Immature natural killer cell (primary cell): Measurements from ENCODE around the gene GEMIN5. TPM values are rescaled to one million over a fixed set of nuclear protein-coding genes. Genes with fewer than 3 reads are reported as not detected.

Source experiments
- DNase-seq, 3 donors: peaks; one replicate each; pipeline ENCODE4 v3.0.0; 2022; ENCODE audit warnings: mixed read lengths in 1 of 3
- H3K27ac Mint-ChIP-seq, 6 donors: one replicate each; pipeline ENCODE4 v1.8.0; 2020; ENCODE audit warnings: mixed read lengths in 6 of 6, mild to moderate bottlenecking in 5 of 6, inconsistent platforms in 4 of 6, moderate library complexity in 3 of 6
- H3K27me3 Mint-ChIP-seq, 3 donors: one replicate each; pipeline ENCODE4 v1.8.0; 2020 to 2021; ENCODE audit warnings: low read depth in 3 of 3, mild to moderate bottlenecking in 3 of 3, mixed read lengths in 3 of 3, moderate library complexity in 3 of 3, inconsistent platforms in 1 of 3
- H3K36me3 Mint-ChIP-seq, 3 donors: one replicate each; pipeline ENCODE4 v1.8.0; 2020; ENCODE audit warnings: mixed read lengths in 3 of 3, inconsistent platforms in 2 of 3, mild to moderate bottlenecking in 2 of 3
- H3K4me1 Mint-ChIP-seq, 2 donors: one replicate each; pipeline ENCODE4 v1.8.0; 2020; ENCODE audit warnings: inconsistent platforms in 2 of 2, mild to moderate bottlenecking in 2 of 2, mixed read lengths in 2 of 2, moderate library complexity in 1 of 2
- H3K4me3 Mint-ChIP-seq, 5 donors: one replicate each; pipeline ENCODE4 v1.8.0; 2020; ENCODE audit warnings: mild to moderate bottlenecking in 5 of 5, mixed read lengths in 5 of 5, inconsistent platforms in 3 of 5, moderate library complexity in 3 of 5
- H3K9me3 Mint-ChIP-seq, 6 donors: one replicate each; pipeline ENCODE4 v1.8.0; 2020; ENCODE audit warnings: mild to moderate bottlenecking in 6 of 6, mixed read lengths in 6 of 6, inconsistent platforms in 4 of 6, moderate library complexity in 3 of 6
- polyA plus RNA-seq, 3 donors: library from polyadenylated mRNA; unstranded; fragments of 300-500 nt; fragmentation: Illumina TruSeq; gene quantifications; one replicate each; pipeline ENCODE4 v1.2.3, GENCODE V29; 2021

GEMIN5 gene
- polyA plus RNA-seq, 3 donors from 2014 or later, result 1.3 to 10.2 (median 3.6) TPM

- no peak for DNase-seq
- peaks cover 59 to 77% of the 10 kb centered on the region in 2 donors for H3K4me1 Mint-ChIP-seq
- H3K27ac Mint-ChIP-seq, result peak overlapping the region; percentile 47 to 97 (median 93)
- no peaks in the 10 kb centered on the region for H3K9me3 Mint-ChIP-seq
- peaks cover 5 to 17% (median 8%) of the 10 kb centered on the region in 3 donors for H3K36me3 Mint-ChIP-seq
- H3K27me3 Mint-ChIP-seq, result peaks cover 8 to 16% (median 10%) of the 10 kb centered on the region in 3 donors
- peak overlapping the region; percentile 87 to 99 (median 96) for H3K4me3 Mint-ChIP-seq
Measured at GRCh38 chr5:154860765-154861164, 77.2 kb downstream of the GEMIN5 start.

GRCh38 chr5:154860123-154860522, 77.9 kb downstream of the GEMIN5 start:
- peak overlapping the region; percentile 92 to 97 (median 94) for H3K27ac Mint-ChIP-seq
- peaks cover 8 to 16% (median 10%) of the 10 kb centered on the region in 3 donors for H3K27me3 Mint-ChIP-seq
- peaks cover 57 to 71% of the 10 kb centered on the region in 2 donors for H3K4me1 Mint-ChIP-seq
- H3K4me3 Mint-ChIP-seq, result peak overlapping the region; percentile 87 to 99 (median 96)
- H3K9me3 Mint-ChIP-seq, result no peaks in the 10 kb centered on the region
- no peak for DNase-seq
- peaks cover under 1 to 10% (median 5%) of the 10 kb centered on the region in 3 donors for H3K36me3 Mint-ChIP-seq

GRCh38 chr5:154858972-154859871, 78.8 kb downstream of the GEMIN5 start:
- peak overlapping the region; percentile 87 to 99 (median 96) for H3K4me3 Mint-ChIP-seq
- peak overlapping the region; percentile 92 to 97 (median 94) for H3K27ac Mint-ChIP-seq
- DNase-seq, result peak; percentile 22 to 37 (median 29)
- H3K4me1 Mint-ChIP-seq, result peaks cover 54 to 64% of the 10 kb centered on the region in 2 donors
- H3K36me3 Mint-ChIP-seq, result peaks cover 0 to 6% (median 0%) of the 10 kb centered on the region in 3 donors
- no peaks in the 10 kb centered on the region for H3K9me3 Mint-ChIP-seq
- H3K27me3 Mint-ChIP-seq, result peaks cover 8 to 16% (median 10%) of the 10 kb centered on the region in 3 donors

GRCh38 chr5:154858297-154858971, 79.6 kb downstream of the GEMIN5 start, which contains the start of gene CNOT8:
Gene CNOT8, plus strand, starts transcription at chr5:154858627. Its CDS starts 4,652 bp downstream, at chr5:154863279.
- Mint-ChIP-seq H3K27me3 (peaks cover 8 to 16% (median 10%) of the 10 kb centered on the region in 3 donors), H3K4me3 (peak within 1 kb of the TSS; percentile 87 to 99 (median 96)), H3K9me3 (no peaks in the 10 kb centered on the region), H3K4me1 (peaks cover 52 to 56% of the 10 kb centered on the region in 2 donors), H3K36me3 (peaks cover 0 to 5% (median 0%) of the 10 kb centered on the region in 3 donors), H3K27ac (peak within 1 kb of the TSS; percentile 92 to 97 (median 94))
- peak; percentile 98 for DNase-seq

- peak overlapping the region; percentile 87 to 99 (median 96) for H3K4me3 Mint-ChIP-seq
- peak; percentile 86 to 89 (median 87) for DNase-seq
- H3K27me3 Mint-ChIP-seq, result peaks cover 8 to 16% (median 10%) of the 10 kb centered on the region in 3 donors
- peaks cover 45 to 49% of the 10 kb centered on the region in 2 donors for H3K4me1 Mint-ChIP-seq
- peak overlapping the region; percentile 92 to 97 (median 94) for H3K27ac Mint-ChIP-seq
- no peaks in the 10 kb centered on the region for H3K9me3 Mint-ChIP-seq
- no peaks in the 10 kb centered on the region for H3K36me3 Mint-ChIP-seq
Measured at GRCh38 chr5:154857530-154858296, 80.3 kb downstream of the GEMIN5 start.

GRCh38 chr5:154851351-154851750, 86.7 kb downstream of the GEMIN5 start:
- Mint-ChIP-seq H3K27me3 (peaks cover 0 to 4% (median 3%) of the 10 kb centered on the region in 3 donors), H3K4me3 (no peak overlapping the region), H3K27ac (no peak overlapping the region), H3K9me3 (no peaks in the 10 kb centered on the region), H3K36me3 (no peaks in the 10 kb centered on the region), H3K4me1 (no peaks in the 10 kb centered on the region)
- no peak for DNase-seq

GRCh38 chr5:154850255-154851062, 87.6 kb downstream of the GEMIN5 start, which contains the start of gene FAXDC2:
Gene FAXDC2, minus strand, starts transcription at chr5:154850603. Its CDS starts 12,425 bp downstream, at chr5:154838178.
- peak within 1 kb of the TSS in 1 of 6 donors; percentile 47 for H3K27ac Mint-ChIP-seq
- no peak within 1 kb of the TSS for H3K4me3 Mint-ChIP-seq
- H3K4me1 Mint-ChIP-seq, result no peaks in the 10 kb centered on the region
- H3K36me3 Mint-ChIP-seq, result no peaks in the 10 kb centered on the region
- H3K27me3 Mint-ChIP-seq, result peaks cover 0 to 3% (median 0%) of the 10 kb centered on the region in 3 donors
- H3K9me3 Mint-ChIP-seq, result no peaks in the 10 kb centered on the region
- DNase-seq, result no peak

- Mint-ChIP-seq H3K27ac (no peak overlapping the region), H3K4me3 (no peak overlapping the region), H3K36me3 (no peaks in the 10 kb centered on the region), H3K27me3 (peaks cover 0 to 3% (median 0%) of the 10 kb centered on the region in 3 donors), H3K4me1 (no peaks in the 10 kb centered on the region), H3K9me3 (no peaks in the 10 kb centered on the region)
- DNase-seq, result no peak
Measured at GRCh38 chr5:154849791-154850201, 88.2 kb downstream of the GEMIN5 start.

- H3K9me3 Mint-ChIP-seq, result no peaks in the 10 kb centered on the region
- H3K36me3 Mint-ChIP-seq, result no peaks in the 10 kb centered on the region
- H3K4me3 Mint-ChIP-seq, result no peak overlapping the region
- H3K27me3 Mint-ChIP-seq, result peaks cover 0 to 3% (median 0%) of the 10 kb centered on the region in 3 donors
- DNase-seq, result no peak
- no peak overlapping the region for H3K27ac Mint-ChIP-seq
- no peaks in the 10 kb centered on the region for H3K4me1 Mint-ChIP-seq
Measured at GRCh38 chr5:154849264-154849785, 88.7 kb downstream of the GEMIN5 start.

GRCh38 chr5:154844809-154845208, 93.2 kb downstream of the GEMIN5 start:
- Mint-ChIP-seq H3K27ac (no peak overlapping the region), H3K27me3 (peaks cover 0 to 3% (median 0%) of the 10 kb centered on the region in 3 donors), H3K4me3 (no peak overlapping the region), H3K9me3 (no peaks in the 10 kb centered on the region), H3K4me1 (no peaks in the 10 kb centered on the region), H3K36me3 (peaks cover 0 to under 1% (median 0%) of the 10 kb centered on the region in 3 donors)
- DNase-seq, result no peak

GRCh38 chr5:154842689-154843530, 95.1 kb downstream of the GEMIN5 start:
- H3K4me1 Mint-ChIP-seq, result no peaks in the 10 kb centered on the region
- DNase-seq, result no peak
- no peak overlapping the region for H3K27ac Mint-ChIP-seq
- H3K4me3 Mint-ChIP-seq, result no peak overlapping the region
- H3K27me3 Mint-ChIP-seq, result peaks cover 0 to 3% (median 0%) of the 10 kb centered on the region in 3 donors
- H3K36me3 Mint-ChIP-seq, result peaks cover 0 to 3% (median 0%) of the 10 kb centered on the region in 3 donors
- H3K9me3 Mint-ChIP-seq, result no peaks in the 10 kb centered on the region
